H7 (cell line): ENCODE data around the gene ZFP42. TPM values are rescaled to one million over a fixed set of nuclear protein-coding genes. Genes with fewer than 3 reads are reported as not detected.
A peak's percentile ranks its signal among the peaks of the same experiment; 100 is the strongest.

ENCODE experiments used
- DNase-seq: peaks from one replicate; pipeline ENCODE4 v3.0.0; 2012
- H3K27me3 ChIP-seq: 2 replicates; pipeline ENCODE4 v1.6.0; 2011; ENCODE audit warnings: mild to moderate bottlenecking, low read length; ENCODE audit not compliant: control insufficient read depth, insufficient read depth
- H3K36me3 ChIP-seq: replicated peaks from 2 replicates; pipeline ENCODE4 v1.5.1; 2011; ENCODE audit warnings: low read length; ENCODE audit not compliant: control insufficient read depth, insufficient read depth
- H3K4me3 ChIP-seq: 2 replicates; pipeline ENCODE4 v1.5.1; 2011; ENCODE audit warnings: low read depth, mild to moderate bottlenecking, control low read depth, low read length, moderate library complexity; ENCODE audit not compliant: insufficient read depth
- total RNA-seq: library from RNA; depleted of rRNA; stranded (reverse); fragments of >200 nt; shearing (Covaris generic); gene quantifications from 2 replicates; pipeline ENCODE4 v1.2.3, GENCODE V29; 2014

ZFP42 gene
- total RNA-seq, 1 experiment from 2014 or later, result 174 TPM

GRCh38 chr4:188006285-188006848 is 10.8 kb downstream of the ZFP42 start:
- no peak for DNase-seq
- Histone ChIP-seq H3K36me3 (peaks cover 31% of the 10 kb centered on the region), H3K27me3 (no peaks in the 10 kb centered on the region), H3K4me3 (no peak overlapping the region)

GRCh38 chr4:188008377-188008776 is 12.8 kb downstream of the ZFP42 start:
- Histone ChIP-seq H3K36me3 (peaks cover 14% of the 10 kb centered on the region), H3K27me3 (no peaks in the 10 kb centered on the region), H3K4me3 (no peak overlapping the region)
- no peak for DNase-seq

DNA sequence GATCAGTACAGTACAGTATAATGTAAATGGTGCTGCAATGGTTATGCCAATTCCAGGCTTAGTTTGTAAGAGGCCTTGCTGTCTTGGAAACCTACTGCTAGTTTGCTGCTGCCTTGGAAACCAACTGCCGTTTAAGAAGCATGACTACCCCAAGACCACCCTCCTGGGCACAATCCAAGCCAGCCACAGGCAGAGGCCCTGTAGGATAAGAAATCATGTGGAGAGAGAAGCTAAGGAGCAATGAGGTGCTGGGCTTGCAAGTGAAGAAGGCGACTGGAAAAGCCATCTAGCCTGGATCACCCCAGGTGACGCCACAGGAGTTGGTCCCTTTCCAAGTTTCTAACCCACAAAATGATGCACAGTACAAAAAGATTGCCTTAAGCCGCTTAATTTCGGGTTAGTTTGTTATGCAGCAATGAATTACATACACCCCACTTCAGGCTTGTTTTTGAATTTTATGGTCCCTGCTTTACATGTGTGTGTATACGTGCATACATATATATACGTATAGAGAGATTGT is 16.9 kb downstream of the ZFP42 start:
- no peaks in the 10 kb centered on the region for H3K36me3 ChIP-seq
- H3K27me3 ChIP-seq, result no peaks in the 10 kb centered on the region
- no peak for DNase-seq
- H3K4me3 ChIP-seq, result no peak overlapping the region

GRCh38 chr4:188015025-188015940 is 19.7 kb downstream of the ZFP42 start:
- DNase-seq, result peak; percentile 51
- Histone ChIP-seq H3K27me3 (no peaks in the 10 kb centered on the region), H3K4me3 (no peak overlapping the region), H3K36me3 (no peaks in the 10 kb centered on the region)

DNA sequence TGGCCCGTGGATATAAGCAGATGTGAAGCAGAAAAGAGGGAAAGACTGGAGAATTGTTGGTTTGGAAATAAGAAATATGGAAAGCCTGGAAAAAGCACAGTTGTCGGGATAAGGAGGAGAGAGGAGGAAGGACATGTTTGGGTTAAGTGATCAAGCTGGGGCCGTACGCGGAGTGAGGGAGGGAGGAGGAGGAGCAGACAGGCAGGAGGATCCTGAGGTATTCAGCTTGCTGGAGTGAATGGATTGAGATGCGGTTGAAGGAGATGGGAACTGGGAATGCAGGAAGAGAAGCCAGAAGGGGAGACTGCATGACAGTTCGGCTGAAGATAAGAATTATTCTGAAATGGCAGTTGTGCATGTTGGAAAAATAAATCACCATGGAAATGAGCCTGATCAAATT is 21.2 kb downstream of the ZFP42 start:
- Histone ChIP-seq H3K27me3 (no peaks in the 10 kb centered on the region), H3K4me3 (no peak overlapping the region), H3K36me3 (no peaks in the 10 kb centered on the region)
- peak; percentile 59 for DNase-seq

GRCh38 chr4:188018262-188018661 is 22.7 kb downstream of the ZFP42 start:
- Histone ChIP-seq H3K27me3 (no peaks in the 10 kb centered on the region), H3K4me3 (no peak overlapping the region), H3K36me3 (no peaks in the 10 kb centered on the region)
- DNase-seq, result no peak

DNA sequence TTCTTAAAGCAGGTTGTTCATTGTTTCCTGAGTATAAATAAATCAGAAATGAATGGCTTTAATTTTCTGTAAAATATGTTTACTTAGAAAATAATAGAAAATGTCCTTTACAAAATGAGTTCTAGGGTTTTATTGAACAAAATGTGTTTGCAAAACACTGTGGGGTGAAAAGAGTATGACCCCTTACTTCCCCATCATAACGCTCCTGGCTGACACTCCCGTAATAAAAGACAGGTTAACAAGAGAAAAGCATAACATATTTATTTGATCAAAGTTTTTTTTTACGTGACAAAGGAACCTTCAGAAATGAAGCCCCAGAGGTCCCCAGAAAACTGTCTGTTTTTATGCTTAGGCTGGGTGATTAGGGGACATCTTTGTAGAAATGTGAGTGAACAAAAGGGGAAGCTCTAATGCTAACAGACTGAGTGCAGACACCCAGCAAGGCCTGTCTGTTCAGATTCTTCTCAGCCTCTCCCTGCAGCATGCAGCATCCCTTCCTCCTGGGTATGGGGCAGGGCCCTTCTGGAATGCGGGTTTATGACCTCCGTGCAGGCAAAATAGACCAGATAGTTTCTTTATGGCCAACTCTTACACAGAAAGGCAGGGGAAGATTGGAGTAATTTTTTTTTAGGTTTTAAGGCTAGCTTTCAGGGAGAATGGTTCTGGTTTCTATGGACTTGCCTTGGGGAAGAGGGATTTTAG is 26.1 kb downstream of the ZFP42 start:
- no peak for DNase-seq
- no peak overlapping the region for H3K4me3 ChIP-seq
- no peaks in the 10 kb centered on the region for H3K36me3 ChIP-seq
- H3K27me3 ChIP-seq, result no peaks in the 10 kb centered on the region

GRCh38 chr4:188023682-188024081 is 28.1 kb downstream of the ZFP42 start:
- H3K27me3 ChIP-seq, result no peaks in the 10 kb centered on the region
- H3K36me3 ChIP-seq, result no peaks in the 10 kb centered on the region
- no peak for DNase-seq
- H3K4me3 ChIP-seq, result no peak overlapping the region

- no peak for DNase-seq
- H3K4me3 ChIP-seq, result no peak overlapping the region
- no peaks in the 10 kb centered on the region for H3K27me3 ChIP-seq
- H3K36me3 ChIP-seq, result no peaks in the 10 kb centered on the region
Measured at GRCh38 chr4:188025476-188025875, 29.9 kb downstream of the ZFP42 start.

GRCh38 chr4:188029114-188029513 is 33.5 kb downstream of the ZFP42 start:
- no peak for DNase-seq
- no peaks in the 10 kb centered on the region for H3K36me3 ChIP-seq
- no peaks in the 10 kb centered on the region for H3K27me3 ChIP-seq
- no peak overlapping the region for H3K4me3 ChIP-seq

DNA sequence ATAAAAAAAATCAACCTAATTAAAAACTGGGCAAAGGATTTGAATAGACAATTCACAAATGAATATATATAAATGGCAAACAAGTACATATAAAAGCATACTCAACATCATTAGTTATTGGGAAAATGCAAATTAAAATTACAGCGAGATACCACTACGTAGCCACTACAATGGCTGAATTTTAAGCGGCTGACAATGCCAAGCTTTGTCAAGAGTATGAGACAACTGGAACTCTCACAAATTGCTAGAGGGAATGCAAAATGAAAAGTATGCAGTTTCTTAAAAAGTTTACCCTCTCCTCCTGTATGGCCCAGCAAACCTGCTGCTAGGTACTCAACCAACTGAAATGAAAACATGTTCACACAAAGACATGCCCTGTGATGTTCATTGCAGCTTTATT is 34.8 kb downstream of the ZFP42 start:
- Histone ChIP-seq H3K27me3 (no peaks in the 10 kb centered on the region), H3K4me3 (no peak overlapping the region), H3K36me3 (no peaks in the 10 kb centered on the region)
- no peak for DNase-seq

DNA sequence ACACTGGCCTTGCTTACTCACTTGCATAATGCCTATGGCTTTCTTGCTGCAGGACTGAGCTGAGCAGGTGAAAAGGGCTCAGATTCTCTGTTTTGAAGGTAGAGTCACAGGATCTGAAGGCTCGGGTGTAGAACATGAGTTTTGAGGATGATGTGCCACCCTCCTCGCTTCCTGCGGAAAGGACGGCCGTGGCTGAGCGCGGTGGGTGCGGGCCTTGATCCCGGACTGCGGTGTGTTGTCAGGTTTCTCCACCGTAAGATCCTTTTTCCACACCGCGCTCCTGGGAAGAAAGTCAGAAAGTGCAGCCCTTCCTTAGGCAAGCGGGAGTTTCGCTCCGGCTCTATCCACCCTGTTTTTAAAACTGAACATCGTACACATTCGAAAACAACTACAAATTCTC is 36.2 kb downstream of the ZFP42 start:
- H3K4me3 ChIP-seq, result peak overlapping the region; percentile 14; the same call in 1 of the 2 replicates
- peak; percentile 69 for DNase-seq

DNA sequence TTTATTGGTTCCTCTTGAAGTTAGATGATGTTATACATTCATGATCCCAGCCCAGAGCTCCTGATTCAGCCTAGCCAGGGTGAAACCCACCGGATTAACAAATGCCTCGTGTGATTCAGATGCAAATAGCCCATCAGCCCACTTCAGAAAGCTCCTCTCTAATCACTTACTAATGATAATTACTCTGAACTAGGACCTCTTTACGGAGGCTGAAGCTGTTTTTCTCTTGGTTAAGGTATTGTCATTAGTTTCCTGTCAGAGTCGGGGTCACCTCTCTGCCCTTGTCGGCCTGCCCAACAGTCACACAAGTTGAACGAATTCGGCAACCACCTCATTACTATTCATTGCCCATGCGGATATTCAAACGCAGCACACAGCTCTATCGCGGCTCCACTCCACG is 36.6 kb downstream of the ZFP42 start:
- peak; percentile 83 for DNase-seq
- no peaks in the 10 kb centered on the region for H3K27me3 ChIP-seq
- peak overlapping the region; percentile 14; the same call in 1 of the 2 replicates for H3K4me3 ChIP-seq
- H3K36me3 ChIP-seq, result no peaks in the 10 kb centered on the region

More for the DNA sequence above, 36.2 kb downstream of the ZFP42 start:
- no peaks in the 10 kb centered on the region for H3K36me3 ChIP-seq
- no peaks in the 10 kb centered on the region for H3K27me3 ChIP-seq

- H3K36me3 ChIP-seq, result no peaks in the 10 kb centered on the region
- no peak overlapping the region for H3K4me3 ChIP-seq
- DNase-seq, result peak; percentile 73
- H3K27me3 ChIP-seq, result no peaks in the 10 kb centered on the region
Measured at GRCh38 chr4:188032583-188032982, 37.0 kb downstream of the ZFP42 start.
